Epidermal melanocyte (primary cell): ENCODE data around the gene KRT86.
A peak's percentile ranks its signal among the peaks of the same experiment; 100 is the strongest.

ENCODE experiments used
- DNase-seq: peaks from one replicate; pipeline ENCODE4 v3.0.0; 2011; ENCODE audit warnings: low spot score; ENCODE audit not compliant: insufficient read length

KRT86 gene

GRCh38 chr12:52274521-52275120, at the start of gene KRT86:
Gene KRT86 (plus strand): TSS chr12:52274645. CDS start chr12:52301917, 27,272 bp downstream.
- no peak for DNase-seq

- DNase-seq, result no peak
These were observed 48.7 kb upstream of the KRT86 start for GRCh38 chr12:52225752-52226151.

GRCh38 chr12:52226446-52226845, 48.0 kb upstream of the KRT86 start:
- no peak for DNase-seq

- DNase-seq, result no peak
These were observed 46.8 kb upstream of the KRT86 start for GRCh38 chr12:52227606-52228166.

- DNase-seq, result no peak
These were observed 46.1 kb upstream of the KRT86 start for GRCh38 chr12:52228366-52228765.

- DNase-seq, result no peak
These were observed 45.5 kb upstream of the KRT86 start for GRCh38 chr12:52228931-52229330.

- DNase-seq, result no peak
These were observed 44.6 kb upstream of the KRT86 start for GRCh38 chr12:52229836-52230343.

GRCh38 chr12:52230364-52231281, 43.8 kb upstream of the KRT86 start:
- DNase-seq, result peak; percentile 16

- peak; percentile 9 for DNase-seq
These were observed 42.9 kb upstream of the KRT86 start for GRCh38 chr12:52231305-52232202.

- DNase-seq, result no peak
These were observed 42.2 kb upstream of the KRT86 start for GRCh38 chr12:52232203-52232673.

GRCh38 chr12:52232674-52233461, 41.6 kb upstream of the KRT86 start, which contains the start of gene KRT7:
Gene KRT7 (plus strand): TSS chr12:52233243. CDS start chr12:52233297, 54 bp downstream.
- DNase-seq, result no peak

GRCh38 chr12:52233462-52234207, 40.8 kb upstream of the KRT86 start:
- no peak for DNase-seq

- DNase-seq, result no peak
These were observed 40.1 kb upstream of the KRT86 start for GRCh38 chr12:52234223-52234810.

- no peak for DNase-seq
These were observed 39.3 kb upstream of the KRT86 start for GRCh38 chr12:52235001-52235764.

GRCh38 chr12:52235822-52236361, 38.6 kb upstream of the KRT86 start:
- no peak for DNase-seq

- DNase-seq, result no peak
These were observed 37.9 kb upstream of the KRT86 start for GRCh38 chr12:52236386-52237050.

GRCh38 chr12:52238207-52238840, 36.1 kb upstream of the KRT86 start:
- DNase-seq, result no peak
